H1 (cell line): ENCODE results near the gene CERS1. TPM values are rescaled to one million over a fixed set of nuclear protein-coding genes. Genes with fewer than 3 reads are reported as not detected.
"Not testable (repeated sequence)": the region's sequence is repeated elsewhere in the genome, so short reads cannot be mapped to it uniquely, and the experiment has no call there.

ENCODE experiments used
- CTCF ChIA-PET: fragments of 300-600 bp; sonication (Branson Sonifier 250); formaldehyde crosslinking; loops from one replicate; lab custom pipeline; 2021; ENCODE audit not compliant: partially characterized antibody; lab: Charles Lee
- POLR2A ChIA-PET: fragments of 300-600 bp; sonication (Branson Sonifier 250); formaldehyde crosslinking; loops from one replicate; lab custom pipeline; 2021; ENCODE audit warnings: inconsistent platforms; ENCODE audit not compliant: partially characterized antibody; lab: Charles Lee
- DNase-seq, 2 experiments: peaks; one replicate each; pipeline versions ENCODE4 v3.0.0 to v3.0.0-alpha.2; 2010 to 2022; ENCODE audit warnings: low spot score in 2 of 2, low read depth in 1 of 2, mixed read lengths in 1 of 2
- FAIRE-seq: peaks from 2 replicates; lab custom pipeline; 2011; peaks lifted over from hg19 to GRCh38; lab: Jason Lieb, UNC
- H2AFZ ChIP-seq: 2 replicates; pipeline ENCODE4 v1.8.1; 2012; ENCODE audit warnings: low read length, inconsistent platforms
- H2AK5ac ChIP-seq: 2 replicates; pipeline ENCODE4 v1.6.1; 2013; ENCODE audit warnings: low read depth, low read length
- H2BK120ac ChIP-seq: replicated peaks from 2 replicates; pipeline ENCODE3; 2013; ENCODE audit warnings: low read depth, low read length, inconsistent platforms
- H2BK12ac ChIP-seq: 2 replicates; pipeline ENCODE4 v1.6.1; 2013; ENCODE audit warnings: low read depth, low read length
- H2BK15ac ChIP-seq: 2 replicates; pipeline ENCODE4 v1.6.1; 2013; ENCODE audit warnings: low read length
- H2BK20ac ChIP-seq: 2 replicates; pipeline ENCODE4 v1.6.1; 2013; ENCODE audit warnings: low read length
- H2BK5ac ChIP-seq: 2 replicates; pipeline ENCODE4 v1.6.1; 2013; ENCODE audit warnings: low read depth, low read length
- H3K14ac ChIP-seq: 2 replicates; pipeline ENCODE4 v1.6.1; 2013; ENCODE audit warnings: inconsistent platforms; ENCODE audit not compliant: insufficient read length
- H3K18ac ChIP-seq: 2 replicates; pipeline ENCODE4 v1.6.1; 2013; ENCODE audit warnings: low read length; ENCODE audit errors: extremely low read depth
- H3K23ac ChIP-seq: 2 replicates; pipeline ENCODE4 v1.6.1; 2013; ENCODE audit warnings: inconsistent platforms; ENCODE audit not compliant: insufficient read length
- H3K23me2 ChIP-seq: 2 replicates; pipeline ENCODE4 v1.6.1; 2013; ENCODE audit warnings: low read depth, low read length
- H3K27ac ChIP-seq: 2 replicates; pipeline ENCODE4 v1.6.1; 2011; ENCODE audit warnings: low read depth, low read length, inconsistent platforms
- H3K27me3 ChIP-seq, 4 experiments: replicated peaks in 1 of 4; 1 replicate in 1 of 4; 2 replicates in 3 of 4; pipeline versions ENCODE4 v1.6.1 to v1.8.1; 2011 to 2013; ENCODE audit warnings: low read length in 3 of 4, mild to moderate bottlenecking in 3 of 4, inconsistent platforms in 2 of 4, mixed read lengths in 2 of 4, moderate library complexity in 1 of 4; ENCODE audit not compliant: control insufficient read depth in 3 of 4, insufficient read depth in 3 of 4; ENCODE audit errors: extremely low read depth in 1 of 4
- H3K36me3 ChIP-seq, 4 experiments: 2 replicates each; pipeline versions ENCODE4 v1.6.1 to v1.8.1; 2011 to 2013; ENCODE audit warnings: mild to moderate bottlenecking in 4 of 4, low read length in 3 of 4, moderate library complexity in 2 of 4, control low read depth in 1 of 4, inconsistent platforms in 1 of 4; ENCODE audit not compliant: insufficient read depth in 4 of 4, control insufficient read depth in 2 of 4
- H3K4ac ChIP-seq: replicated peaks from 2 replicates; pipeline ENCODE3; 2013; ENCODE audit warnings: low read length, low read depth, mixed read lengths, inconsistent platforms; ENCODE audit not compliant: insufficient read length
- H3K4me1 ChIP-seq, 4 experiments: replicated peaks in 1 of 4; 1 replicate in 1 of 4; 2 replicates in 3 of 4; pipeline versions ENCODE4 v1.6.1 to v1.8.1; 2011 to 2013; ENCODE audit warnings: low read length in 3 of 4, inconsistent platforms in 2 of 4, mixed read lengths in 1 of 4; ENCODE audit not compliant: insufficient read depth in 4 of 4, control insufficient read depth in 3 of 4
- H3K4me2 ChIP-seq, 2 experiments: 2 replicates each; pipeline versions ENCODE4 v1.6.1 to v1.8.1; 2011 to 2013; ENCODE audit warnings: low read depth in 2 of 2, low read length in 2 of 2, control low read depth in 1 of 2, inconsistent platforms in 1 of 2, mild to moderate bottlenecking in 1 of 2; ENCODE audit not compliant: insufficient read depth in 1 of 2
- H3K4me3 ChIP-seq, 4 experiments: fragments of 200-600, 300-600 bp in 1 of 4; sonication (generic), shearing (Covaris generic), sonication (Bioruptor Twin) in 1 of 4; 2 replicates each; pipeline versions ENCODE4 v1.5.1 to v1.8.1; 2011 to 2016; ENCODE audit warnings: low read length in 4 of 4, low read depth in 3 of 4, control low read depth in 2 of 4, inconsistent platforms in 2 of 4, mild to moderate bottlenecking in 2 of 4, mixed read lengths in 1 of 4, moderate library complexity in 1 of 4; ENCODE audit not compliant: insufficient read depth in 2 of 4; ENCODE audit errors: extremely low read depth in 1 of 4
- H3K56ac ChIP-seq: replicated peaks from 2 replicates; pipeline ENCODE3; 2013; ENCODE audit warnings: low read depth, mild to moderate bottlenecking, mixed read lengths, low read length, inconsistent platforms; ENCODE audit not compliant: insufficient read length
- H3K79me1 ChIP-seq: 2 replicates; pipeline ENCODE4 v1.6.1; 2013; ENCODE audit warnings: low read depth, low read length, control low read depth
- H3K79me2 ChIP-seq, 2 experiments: 2 replicates each; pipeline versions ENCODE4 v1.6.1 to v1.8.1; 2012 to 2013; ENCODE audit warnings: low read length in 2 of 2, mild to moderate bottlenecking in 2 of 2, inconsistent platforms in 1 of 2; ENCODE audit not compliant: insufficient read depth in 2 of 2, control insufficient read depth in 1 of 2
- H3K9ac ChIP-seq, 4 experiments: replicated peaks in 1 of 4; 1 replicate in 1 of 4; 2 replicates in 3 of 4; pipeline versions ENCODE4 v1.6.1 to v1.8.1; 2011 to 2013; ENCODE audit warnings: low read depth in 3 of 4, low read length in 3 of 4, control low read depth in 2 of 4, mild to moderate bottlenecking in 2 of 4, moderate library complexity in 2 of 4, inconsistent platforms in 1 of 4; ENCODE audit errors: extremely low read depth in 1 of 4
- H3K9me3 ChIP-seq, 2 experiments: 2 replicates each; pipeline versions ENCODE4 v1.6.1 to v1.8.1; 2012 to 2013; ENCODE audit warnings: mild to moderate bottlenecking in 2 of 2, moderate library complexity in 2 of 2, control low read depth in 1 of 2, inconsistent platforms in 1 of 2, low read depth in 1 of 2, low read length in 1 of 2, mixed read lengths in 1 of 2; ENCODE audit not compliant: insufficient read depth in 2 of 2
- H4K20me1 ChIP-seq, 2 experiments: replicated peaks in 1 of 2; 2 replicates each; pipeline versions ENCODE3 to v1.8.1; 2011 to 2013; ENCODE audit warnings: inconsistent platforms in 2 of 2, low read length in 2 of 2, mild to moderate bottlenecking in 1 of 2; ENCODE audit not compliant: insufficient read depth in 2 of 2, control insufficient read depth in 1 of 2
- H4K5ac ChIP-seq: 2 replicates; pipeline ENCODE4 v1.6.1; 2013; ENCODE audit warnings: low read length, low read depth, mixed read lengths, inconsistent platforms; ENCODE audit not compliant: insufficient read length
- H4K8ac ChIP-seq: 2 replicates; pipeline ENCODE4 v1.8.0; 2013; ENCODE audit warnings: mild to moderate bottlenecking, moderate library complexity, low read length, inconsistent platforms; ENCODE audit not compliant: insufficient read depth; ENCODE audit errors: extremely low read depth
- H4K91ac ChIP-seq: replicated peaks from 2 replicates; pipeline ENCODE3; 2013; ENCODE audit warnings: low read length, mixed read lengths, inconsistent platforms; ENCODE audit not compliant: insufficient read length
- WGBS, 2 experiments: shearing (Covaris generic) in 1 of 2; methylation state at CpG; one replicate each; pipeline versions ENCODE4 v1.1.6 to v1.1.7; 2013 to 2015; ENCODE audit warnings: low lambda C conversion rate in 2 of 2, mixed read lengths in 2 of 2, inconsistent platforms in 1 of 2, low coverage in 1 of 2, missing lambda C conversion rate in 1 of 2; ENCODE audit not compliant: insufficient replicate concordance in 2 of 2, insufficient coverage in 1 of 2, insufficient read length in 1 of 2; ENCODE audit errors: extremely low coverage in 1 of 2, missing lambda C conversion rate in 1 of 2; 5-methylcytosine and 5-hydroxymethylcytosine counted together
- polyA plus RNA-seq, 7 experiments: library from polyadenylated mRNA; depleted of rRNA in 3 of 7; stranded (reverse) in 5 of 7; unstranded in 2 of 7; fragments of >200 nt in 5 of 7; fragments of 200-250 nt in 2 of 7; gene quantifications; 1 replicate in 5 of 7; 2 replicates in 1 of 7; 4 replicates in 1 of 7; pipeline versions ENCODE4 v1.2.1 to v1.2.3, GENCODE V29; 2011 to 2013; ENCODE audit warnings: missing spikeins in 2 of 7, mixed read lengths in 2 of 7
- total RNA-seq: library from RNA; stranded (reverse); fragmentation: NEBNext Ultra II Directional; extraction: Animal tissue kit (Norgen Biotek cat#: 25700); gene quantifications from 2 replicates; pipeline ENCODE4 v1.2.1, GENCODE V29; 2021

CERS1 gene
- total and polyA plus RNA-seq, 2 of the 8 experiments (the other 6 are each of a cell fraction or from before 2014, with no cell fraction given), result 18.6 to 51.0 TPM

- not testable (repeated sequence) for H2BK20ac ChIP-seq, H2AK5ac ChIP-seq, DNase-seq, H4K8ac ChIP-seq, H3K56ac ChIP-seq, H3K18ac ChIP-seq, H3K23me2 ChIP-seq, H3K27me3 ChIP-seq, H2BK120ac ChIP-seq, H3K23ac ChIP-seq, FAIRE-seq, H3K27ac ChIP-seq, H2AFZ ChIP-seq, H3K4me1 ChIP-seq, H2BK5ac ChIP-seq, H3K79me1 ChIP-seq, H3K9me3 ChIP-seq, H3K4me2 ChIP-seq, H3K4me3 ChIP-seq, H4K91ac ChIP-seq, H3K14ac ChIP-seq, H2BK15ac ChIP-seq, H3K9ac ChIP-seq, H4K5ac ChIP-seq, H2BK12ac ChIP-seq, H3K4ac ChIP-seq, H3K79me2 ChIP-seq
- POLR2A ChIA-PET, result interaction anchor here (1.3 kb wide), 1 partner anchor 85 kb away, joined by 3 read pairs; no protein-coding TSS in a partner anchor
- Histone ChIP-seq H3K36me3 (peaks cover 0 to 15% (median 5%) of the 10 kb centered on the region in 4 experiments; a peak in 4 of 8 replicates), H4K20me1 (peaks cover 1 to 12% of the 10 kb centered on the region in 2 experiments)
- 97% methylated on average over 4 of the region's 5 CpGs; no CpG with 5 or more reads in 1 of the 2 experiments for WGBS, 2 experiments
- CTCF ChIA-PET, result interaction anchor here (0.9 to 7.8 kb wide), 3 partner anchors 9 to 80 kb away, joined by 3 to 34 read pairs (median 3); no protein-coding TSS in a partner anchor
Observed at GRCh38 chr19:18902519-18902918, 6.6 kb upstream of the CERS1 start.
